B cell (primary cell): ENCODE results near the gene P4HA2. TPM values are rescaled to one million over a fixed set of nuclear protein-coding genes. Genes with fewer than 3 reads are reported as not detected.

Experiments used
- ATAC-seq: fragments of 200-7000 bp; cut with Tn5 transposase; one replicate; pipeline ENCODE4 v1.10.0; 2021; ENCODE audit warnings: low read depth, mild to moderate bottlenecking, moderate number of reproducible peaks, moderate library complexity
- CTCF ChIA-PET: fragments of 350-600 bp; sonication (Branson Sonifier 250); formaldehyde crosslinking; loops from one replicate; lab custom pipeline; 2021; ENCODE audit warnings: antibody characterized with exemption, inconsistent platforms; lab: Charles Lee
- POLR2A ChIA-PET: fragments of 350-600 bp; sonication (Branson Sonifier 250); formaldehyde crosslinking; loops from one replicate; lab custom pipeline; 2021; ENCODE audit warnings: antibody characterized with exemption; lab: Charles Lee
- DNase-seq: peaks from one replicate; pipeline ENCODE4 v3.0.0; 2013
- H2AFZ ChIP-seq: 2 replicates; pipeline ENCODE4 v1.6.1; 2012; ENCODE audit warnings: mild to moderate bottlenecking, low read depth, low read length; ENCODE audit not compliant: insufficient read depth, poor library complexity, severe bottlenecking
- H3K27ac ChIP-seq, 2 donors: 1 replicate in 1 of 2; 2 replicates in 1 of 2; pipeline ENCODE4 v1.5.1; 2012 to 2013; ENCODE audit warnings: low read length in 2 of 2, mild to moderate bottlenecking in 2 of 2, moderate library complexity in 1 of 2
- H3K27me3 ChIP-seq, 4 experiments: fragments of 200-600 bp in 1 of 4; sonication (generic) in 1 of 4; replicated peaks in 1 of 4; 1 replicate in 2 of 4; 2 replicates in 2 of 4; pipeline versions ENCODE4 v1.6.1 to v1.7.0; 2013 to 2016; ENCODE audit warnings: low read length in 3 of 4, mild to moderate bottlenecking in 2 of 4, mixed read lengths in 1 of 4, moderate library complexity in 1 of 4; ENCODE audit not compliant: insufficient read depth in 4 of 4, control insufficient read depth in 3 of 4; ENCODE audit errors: control extremely low read depth in 1 of 4
- H3K36me3 ChIP-seq, 2 experiments: replicated peaks in 1 of 2; 1 replicate in 1 of 2; 2 replicates in 1 of 2; pipeline versions ENCODE4 v1.6.1 to v1.7.1; 2013; ENCODE audit warnings: low read length in 1 of 2; ENCODE audit not compliant: insufficient read depth in 2 of 2, control insufficient read depth in 1 of 2; ENCODE audit errors: control extremely low read depth in 1 of 2, extremely low read depth in 1 of 2
- H3K4me1 ChIP-seq, 2 donors: fragments of 200-600 bp in 1 of 2; sonication (generic) in 1 of 2; 1 replicate in 1 of 2; 2 replicates in 1 of 2; pipeline versions ENCODE4 v1.5.1 to v1.6.1; 2013 to 2017; ENCODE audit warnings: low read length in 2 of 2; ENCODE audit not compliant: control insufficient read depth in 2 of 2, insufficient read depth in 2 of 2
- H3K4me2 ChIP-seq: replicated peaks from 2 replicates; pipeline ENCODE3; 2012; ENCODE audit warnings: mild to moderate bottlenecking, low read depth, low read length; ENCODE audit not compliant: poor library complexity, severe bottlenecking
- H3K4me3 ChIP-seq, 5 experiments: fragments of 200-600 bp in 1 of 5; sonication (generic) in 1 of 5; 1 replicate in 3 of 5; 2 replicates in 2 of 5; pipeline versions ENCODE4 v1.5.1 to v1.7.0; 2011 to 2016; ENCODE audit warnings: low read length in 4 of 5, mild to moderate bottlenecking in 4 of 5, low read depth in 2 of 5, control low read depth in 1 of 5, moderate library complexity in 1 of 5; ENCODE audit not compliant: insufficient read depth in 1 of 5; ENCODE audit errors: control extremely low read depth in 1 of 5, extremely low read depth in 1 of 5
- H3K79me2 ChIP-seq: fragments of 200-600 bp; sonication (generic); one replicate; pipeline ENCODE4 v1.6.0; 2016; ENCODE audit warnings: low read length; ENCODE audit not compliant: control insufficient read depth, insufficient read depth
- H3K9ac ChIP-seq: fragments of 200-600 bp; sonication (generic); 2 replicates; pipeline ENCODE4 v1.6.1; 2017; ENCODE audit warnings: mild to moderate bottlenecking, low read length, moderate library complexity
- H3K9me3 ChIP-seq, 3 donors: one replicate each; pipeline versions ENCODE4 v1.6.1 to v1.7.1; 2013; ENCODE audit warnings: low read length in 2 of 3; ENCODE audit not compliant: control insufficient read depth in 2 of 3, insufficient read depth in 1 of 3; ENCODE audit errors: control extremely low read depth in 1 of 3
- H4K20me1 ChIP-seq: 2 replicates; pipeline ENCODE4 v1.6.0; 2012; ENCODE audit warnings: mild to moderate bottlenecking, low read length; ENCODE audit not compliant: insufficient read depth, control insufficient read depth, poor library complexity, severe bottlenecking
- H3K27ac Mint-ChIP-seq: one replicate; pipeline ENCODE4 v1.8.0; 2021; ENCODE audit warnings: mixed read lengths
- H3K27me3 Mint-ChIP-seq: one replicate; pipeline ENCODE4 v1.8.0; 2021; ENCODE audit warnings: mixed read lengths
- H3K4me1 Mint-ChIP-seq: one replicate; pipeline ENCODE4 v1.8.0; 2021; ENCODE audit warnings: mixed read lengths
- H3K4me3 Mint-ChIP-seq: one replicate; pipeline ENCODE4 v1.8.0; 2021; ENCODE audit warnings: mixed read lengths
- H3K9me3 Mint-ChIP-seq: one replicate; pipeline ENCODE4 v1.8.0; 2022; ENCODE audit warnings: mixed read lengths; ENCODE audit not compliant: insufficient read depth
- EZH2 ChIP-seq: IDR thresholded peaks from 2 replicates; pipeline ENCODE4 v1.6.1; 2012; ENCODE audit warnings: borderline replicate concordance, low read depth, mild to moderate bottlenecking, moderate library complexity, low read length; ENCODE audit not compliant: insufficient read depth, poor library complexity, severe bottlenecking
- WGBS: methylation state at CpG from one replicate; pipeline ENCODE4 v1.1.5; 2013; ENCODE audit warnings: missing lambda C conversion rate; ENCODE audit not compliant: insufficient coverage; 5-methylcytosine and 5-hydroxymethylcytosine counted together
- intact Hi-C: fragments of 100-400 bp; cut with micrococcal nuclease; formaldehyde crosslinking; loops from one replicate; pipeline ENCODE4 v1.10.0; 2022
- polyA plus RNA-seq: library from polyadenylated mRNA; depleted of rRNA; stranded (reverse); fragments of >200 nt; gene quantifications from 2 replicates; pipeline ENCODE4 v1.2.3, GENCODE V29; 2012
- total RNA-seq, 2 donors: library from RNA; stranded (reverse); fragments of 120-200 nt in 1 of 2; gene quantifications; 1 replicate in 1 of 2; 2 replicates in 1 of 2; pipeline versions ENCODE4 v1.2.3 to v1.2.4, GENCODE V29; 2013 to 2022
- TF ChIP-seq, protein P1 (sequence below): fragments of 200-600 bp; IDR thresholded peaks from one replicate; pipeline ENCODE4 v1.8.0; 2022; ENCODE audit warnings: antibody characterized with exemption, mild to moderate bottlenecking

P4HA2 gene
- total and polyA plus RNA-seq, 2 donors (not counting 1 experiment from before 2014, with no cell fraction given), result 0.09 to 0.25 TPM

DNA sequence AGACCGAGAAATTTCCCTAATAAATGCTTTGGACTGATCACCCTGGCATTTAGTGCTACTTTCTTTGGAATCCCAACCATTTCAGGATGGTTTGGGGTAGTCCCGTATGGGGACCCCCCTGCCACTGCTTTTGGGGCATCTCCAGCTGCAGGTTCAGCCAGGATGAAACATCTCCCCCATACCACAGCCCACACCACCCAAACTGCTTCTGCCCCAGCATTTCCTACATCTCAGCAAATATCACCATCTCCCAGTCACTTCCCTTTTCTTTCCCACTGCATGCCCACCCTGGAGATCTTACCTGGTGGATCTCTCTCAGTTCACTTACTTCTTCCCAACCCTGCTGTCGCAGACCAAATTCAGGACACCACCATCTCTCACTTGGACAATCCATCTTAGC, 4.8 kb upstream of the P4HA2 start:
- WGBS, result 72% methylated on average over 3 of the region's 3 CpGs
- Mint-ChIP-seq H3K27ac (no peak overlapping the region), H3K9me3 (no peaks in the 10 kb centered on the region), H3K4me3 (no peak overlapping the region), H3K4me1 (peaks cover 23% of the 10 kb centered on the region), H3K27me3 (peaks cover 10% of the 10 kb centered on the region)
- H3K4me2 ChIP-seq, result no peak overlapping the region
- no peak overlapping the region for H3K27ac ChIP-seq
- peaks cover 19 to 28% of the 10 kb centered on the region in 2 donors for H3K4me1 ChIP-seq
- intact Hi-C loops, result no loop called here
- peaks cover 0 to 6% (median 0%) of the 10 kb centered on the region in 4 experiments for H3K27me3 ChIP-seq
- H2AFZ ChIP-seq, result no peak overlapping the region
- no peak for ATAC-seq
- DNase-seq, result no peak
- POLR2A ChIA-PET, result no interaction called here
- no peaks in the 10 kb centered on the region for H3K36me3 ChIP-seq
- H3K9ac ChIP-seq, result no peak overlapping the region
- CTCF ChIA-PET, result no interaction called here
- H3K79me2 ChIP-seq, result no peaks in the 10 kb centered on the region
- no peaks in the 10 kb centered on the region for H4K20me1 ChIP-seq
- H3K9me3 ChIP-seq, result peaks cover 0 to 4% (median 0%) of the 10 kb centered on the region in 3 donors
- no peak for TF ChIP-seq EZH2
- TF ChIP-seq, protein P1, sequence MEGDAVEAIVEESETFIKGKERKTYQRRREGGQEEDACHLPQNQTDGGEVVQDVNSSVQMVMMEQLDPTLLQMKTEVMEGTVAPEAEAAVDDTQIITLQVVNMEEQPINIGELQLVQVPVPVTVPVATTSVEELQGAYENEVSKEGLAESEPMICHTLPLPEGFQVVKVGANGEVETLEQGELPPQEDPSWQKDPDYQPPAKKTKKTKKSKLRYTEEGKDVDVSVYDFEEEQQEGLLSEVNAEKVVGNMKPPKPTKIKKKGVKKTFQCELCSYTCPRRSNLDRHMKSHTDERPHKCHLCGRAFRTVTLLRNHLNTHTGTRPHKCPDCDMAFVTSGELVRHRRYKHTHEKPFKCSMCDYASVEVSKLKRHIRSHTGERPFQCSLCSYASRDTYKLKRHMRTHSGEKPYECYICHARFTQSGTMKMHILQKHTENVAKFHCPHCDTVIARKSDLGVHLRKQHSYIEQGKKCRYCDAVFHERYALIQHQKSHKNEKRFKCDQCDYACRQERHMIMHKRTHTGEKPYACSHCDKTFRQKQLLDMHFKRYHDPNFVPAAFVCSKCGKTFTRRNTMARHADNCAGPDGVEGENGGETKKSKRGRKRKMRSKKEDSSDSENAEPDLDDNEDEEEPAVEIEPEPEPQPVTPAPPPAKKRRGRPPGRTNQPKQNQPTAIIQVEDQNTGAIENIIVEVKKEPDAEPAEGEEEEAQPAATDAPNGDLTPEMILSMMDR, result no peak
- H3K4me3 ChIP-seq, result no peak overlapping the region

DNA sequence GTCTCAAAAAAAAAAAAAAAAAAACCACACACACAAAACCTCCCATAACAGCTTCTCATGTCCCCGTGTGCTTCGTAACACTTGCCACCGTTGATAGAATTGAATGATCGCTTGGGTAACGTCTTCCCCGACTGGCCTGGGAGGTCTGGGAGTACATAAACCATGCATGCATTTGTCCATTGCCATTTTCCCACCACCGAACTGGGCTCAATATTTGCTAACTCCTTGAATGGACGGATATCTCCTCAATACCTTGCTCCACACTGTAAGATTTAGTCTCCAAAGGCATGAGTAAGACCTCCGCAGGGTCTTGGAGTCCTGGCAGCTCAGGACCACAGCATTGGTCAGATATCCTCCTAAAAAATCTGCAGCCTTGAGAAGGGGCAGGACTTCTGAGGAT, 3.2 kb upstream of the P4HA2 start:
- intact Hi-C loops, result no loop called here
- Mint-ChIP-seq H3K4me3 (no peak overlapping the region), H3K9me3 (no peaks in the 10 kb centered on the region), H3K27ac (no peak overlapping the region), H3K27me3 (peaks cover 16% of the 10 kb centered on the region), H3K4me1 (peaks cover 28% of the 10 kb centered on the region)
- Histone ChIP-seq H3K4me3 (no peak overlapping the region), H3K27me3 (peaks cover 0 to 15% (median 6%) of the 10 kb centered on the region in 4 experiments), H3K36me3 (no peaks in the 10 kb centered on the region), H3K27ac (no peak overlapping the region), H3K9me3 (peaks cover 0 to 14% (median 0%) of the 10 kb centered on the region in 3 donors), H3K4me2 (no peak overlapping the region), H2AFZ (no peak overlapping the region), H4K20me1 (no peaks in the 10 kb centered on the region), H3K79me2 (no peaks in the 10 kb centered on the region), H3K9ac (no peak overlapping the region), H3K4me1 (peaks cover 26 to 36% of the 10 kb centered on the region in 2 donors)
- ChIA-PET POLR2A (no interaction called here), CTCF (interaction anchor here (1.4 kb wide), 1 partner anchor 13 kb away, joined by 3 read pairs; no protein-coding TSS in a partner anchor)
- TF ChIP-seq, protein P1, result no peak
- TF ChIP-seq EZH2, result no peak
- ATAC-seq (no peak), DNase-seq (no peak)
- 94% methylated on average over 9 of the region's 9 CpGs for WGBS
